Endodermal cell (in vitro differentiated cells): Measurements from ENCODE around the gene GYS1. TPM values are rescaled to one million over a fixed set of nuclear protein-coding genes. Genes with fewer than 3 reads are reported as not detected.

ENCODE experiments used
- DNase-seq: peaks from one replicate; pipeline ENCODE4 v3.0.0-alpha.2; 2017
- H3K27ac ChIP-seq: 2 replicates; pipeline ENCODE4 v1.5.1; 2013; ENCODE audit warnings: mild to moderate bottlenecking, low read depth, low read length, moderate library complexity
- H3K27me3 ChIP-seq: 2 replicates; pipeline ENCODE4 v1.6.1; 2013; ENCODE audit warnings: mild to moderate bottlenecking, low read length, moderate library complexity; ENCODE audit not compliant: insufficient read depth, control insufficient read depth, poor library complexity, severe bottlenecking
- H3K36me3 ChIP-seq: 2 replicates; pipeline ENCODE4 v1.7.0; 2013; ENCODE audit warnings: mild to moderate bottlenecking, low read length, moderate library complexity; ENCODE audit not compliant: control insufficient read depth, insufficient read depth
- H3K4me1 ChIP-seq: one replicate; pipeline ENCODE4 v1.7.0; 2013; ENCODE audit warnings: low read length; ENCODE audit not compliant: control insufficient read depth, insufficient read depth
- H3K4me3 ChIP-seq: 2 replicates; pipeline ENCODE4 v1.5.1; 2013; ENCODE audit warnings: mild to moderate bottlenecking, low read length, moderate library complexity
- H3K9ac ChIP-seq: 2 replicates; pipeline ENCODE4 v1.6.1; 2013; ENCODE audit warnings: mild to moderate bottlenecking, low read length, moderate library complexity; ENCODE audit not compliant: poor library complexity, severe bottlenecking; ENCODE audit errors: extremely low read depth
- H3K9me3 ChIP-seq: 2 replicates; pipeline ENCODE4 v1.6.1; 2013; ENCODE audit warnings: mild to moderate bottlenecking, low read length, moderate library complexity; ENCODE audit not compliant: control insufficient read depth
- H3K27ac Mint-ChIP-seq: 2 replicates; pipeline ENCODE4 v1.8.0; 2020; ENCODE audit warnings: mixed read lengths
- H3K27me3 Mint-ChIP-seq: 2 replicates; pipeline ENCODE4 v1.8.0; 2021; ENCODE audit warnings: mild to moderate bottlenecking, mixed read lengths; ENCODE audit not compliant: insufficient read depth
- H3K36me3 Mint-ChIP-seq: 2 replicates; pipeline ENCODE4 v1.8.0; 2020; ENCODE audit warnings: low read depth, mixed read lengths
- H3K4me1 Mint-ChIP-seq: 2 replicates; pipeline ENCODE4 v1.8.0; 2020; ENCODE audit warnings: mixed read lengths
- H3K4me3 Mint-ChIP-seq: 2 replicates; pipeline ENCODE4 v1.8.0; 2020; ENCODE audit warnings: mild to moderate bottlenecking, moderate library complexity, mixed read lengths
- H3K9me3 Mint-ChIP-seq: 2 replicates; pipeline ENCODE4 v1.8.0; 2020; ENCODE audit warnings: mild to moderate bottlenecking, mixed read lengths
- WGBS, 2 experiments: methylation state at CpG; one replicate each; pipeline versions ENCODE4 v1.1.5 to v1.1.7; 2013; ENCODE audit warnings: missing lambda C conversion rate in 2 of 2, mixed read lengths in 1 of 2; ENCODE audit not compliant: insufficient coverage in 1 of 2, insufficient read length in 1 of 2; 5-methylcytosine and 5-hydroxymethylcytosine counted together
- total RNA-seq, 2 donors: library from RNA; stranded (reverse); fragmentation: NEBNext Ultra II Directional in 1 of 2; extraction: Animal tissue kit (Norgen Biotek cat#: 25700) in 1 of 2; gene quantifications; 2 replicates in 1 of 2; 3 replicates in 1 of 2; pipeline ENCODE4 v1.2.1, GENCODE V29; 2021
- TF ChIP-seq, protein P1 (sequence below): fragments of 200-600 bp; sonication (generic); conservative IDR thresholded peaks from 2 replicates; pipeline ENCODE4 v1.5.0; 2021; ENCODE audit warnings: antibody characterized with exemption, mild to moderate bottlenecking

GYS1 gene
- total RNA-seq, 2 donors from 2014 or later, result 63.5 to 69.1 TPM

DNA sequence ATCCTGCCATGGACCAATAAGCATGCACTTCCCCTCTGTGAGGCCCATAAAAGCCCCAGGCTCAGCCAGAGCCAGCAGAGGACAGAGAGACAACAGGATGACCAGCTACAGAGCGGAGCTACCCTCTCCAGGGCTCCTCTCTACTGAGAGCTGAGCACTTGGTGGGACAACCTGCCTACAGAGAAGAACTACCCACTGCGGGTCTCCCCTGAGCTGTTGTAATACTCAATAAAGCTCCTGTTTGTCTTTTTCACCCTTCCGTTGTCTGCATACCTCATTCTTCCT, 45.9 kb downstream of the GYS1 start:
- 90 to 97% methylated on average over 3 of the region's 3 CpGs for WGBS, 2 experiments
- Histone ChIP-seq H3K4me1 (no peaks in the 10 kb centered on the region), H3K4me3 (no peak overlapping the region), H3K27ac (no peak overlapping the region), H3K36me3 (no peaks in the 10 kb centered on the region), H3K9me3 (no peaks in the 10 kb centered on the region), H3K27me3 (no peaks in the 10 kb centered on the region), H3K9ac (no peak overlapping the region)
- TF ChIP-seq, protein P1, sequence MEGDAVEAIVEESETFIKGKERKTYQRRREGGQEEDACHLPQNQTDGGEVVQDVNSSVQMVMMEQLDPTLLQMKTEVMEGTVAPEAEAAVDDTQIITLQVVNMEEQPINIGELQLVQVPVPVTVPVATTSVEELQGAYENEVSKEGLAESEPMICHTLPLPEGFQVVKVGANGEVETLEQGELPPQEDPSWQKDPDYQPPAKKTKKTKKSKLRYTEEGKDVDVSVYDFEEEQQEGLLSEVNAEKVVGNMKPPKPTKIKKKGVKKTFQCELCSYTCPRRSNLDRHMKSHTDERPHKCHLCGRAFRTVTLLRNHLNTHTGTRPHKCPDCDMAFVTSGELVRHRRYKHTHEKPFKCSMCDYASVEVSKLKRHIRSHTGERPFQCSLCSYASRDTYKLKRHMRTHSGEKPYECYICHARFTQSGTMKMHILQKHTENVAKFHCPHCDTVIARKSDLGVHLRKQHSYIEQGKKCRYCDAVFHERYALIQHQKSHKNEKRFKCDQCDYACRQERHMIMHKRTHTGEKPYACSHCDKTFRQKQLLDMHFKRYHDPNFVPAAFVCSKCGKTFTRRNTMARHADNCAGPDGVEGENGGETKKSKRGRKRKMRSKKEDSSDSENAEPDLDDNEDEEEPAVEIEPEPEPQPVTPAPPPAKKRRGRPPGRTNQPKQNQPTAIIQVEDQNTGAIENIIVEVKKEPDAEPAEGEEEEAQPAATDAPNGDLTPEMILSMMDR, result no peak
- Mint-ChIP-seq H3K27ac (no peak overlapping the region), H3K9me3 (no peaks in the 10 kb centered on the region), H3K4me1 (no peaks in the 10 kb centered on the region), H3K4me3 (no peak overlapping the region), H3K36me3 (no peaks in the 10 kb centered on the region), H3K27me3 (peaks cover 5% of the 10 kb centered on the region)
- DNase-seq, result no peak

DNA sequence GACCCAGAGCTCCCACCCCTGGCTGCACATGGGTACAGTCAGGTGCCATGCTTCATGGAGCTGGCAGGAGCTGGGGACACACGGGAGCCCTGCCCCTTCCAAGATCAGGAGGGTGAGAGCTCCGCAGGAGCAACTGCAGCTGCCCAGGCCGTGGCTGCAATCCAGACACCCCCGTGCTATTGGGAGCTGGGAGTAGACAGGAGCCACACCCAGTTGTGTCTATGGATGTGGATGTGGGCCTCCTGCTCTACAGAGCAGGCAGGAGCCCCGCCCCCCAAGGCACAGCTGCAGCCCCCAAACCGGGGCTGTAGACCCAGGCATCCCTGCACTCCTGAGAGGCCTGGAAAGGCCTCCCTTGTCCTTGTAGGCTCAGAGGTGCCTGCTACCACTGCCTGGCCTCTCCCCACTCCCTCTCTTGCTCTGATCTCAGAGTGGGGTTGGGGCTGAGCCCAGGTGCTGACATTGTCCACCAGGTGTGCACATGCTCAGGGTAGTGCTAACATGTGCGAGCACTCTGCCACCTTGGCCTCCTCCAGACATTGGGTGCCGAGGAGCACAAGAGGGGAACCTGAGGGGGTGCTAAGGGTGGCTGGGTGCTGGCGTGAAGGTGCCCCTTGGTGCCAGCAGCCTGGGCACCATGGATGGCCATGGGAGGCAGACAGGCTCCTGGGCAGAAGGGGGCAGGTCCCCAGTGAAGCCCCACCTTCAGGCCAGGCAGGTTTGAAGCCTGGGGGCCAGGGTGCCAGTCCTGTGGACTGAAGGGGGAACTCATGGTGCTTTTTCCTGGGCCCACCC, 46.4 kb downstream of the GYS1 start:
- no peak for DNase-seq

DNA sequence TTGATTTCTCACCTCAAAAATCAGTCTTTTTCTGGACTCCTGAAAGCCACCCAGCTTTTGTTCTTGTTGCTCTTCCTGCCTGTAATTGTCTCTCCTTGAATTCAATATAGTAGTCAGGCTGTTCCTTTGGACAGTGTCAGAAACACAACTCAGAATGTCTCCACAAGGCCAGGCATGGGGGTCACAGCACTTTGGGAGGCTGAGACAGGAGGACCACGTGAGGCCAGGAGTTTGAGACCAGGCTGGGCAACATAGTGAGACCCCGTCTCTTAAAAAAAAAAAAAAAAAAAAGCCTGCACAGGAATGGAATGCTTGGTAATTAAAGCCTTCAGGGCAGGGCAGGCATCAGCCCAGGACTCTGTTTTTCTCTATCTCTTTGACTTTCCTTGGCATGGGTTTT, 47.3 kb downstream of the GYS1 start:
- Histone ChIP-seq H3K4me1 (no peaks in the 10 kb centered on the region), H3K9me3 (no peaks in the 10 kb centered on the region), H3K36me3 (no peaks in the 10 kb centered on the region), H3K9ac (no peak overlapping the region), H3K27ac (no peak overlapping the region), H3K4me3 (no peak overlapping the region), H3K27me3 (no peaks in the 10 kb centered on the region)
- 87 to 88% methylated on average over 2 of the region's 2 CpGs for WGBS, 2 experiments
- DNase-seq, result no peak
- no peaks in the 10 kb centered on the region for H3K4me1 Mint-ChIP-seq
- H3K4me3 Mint-ChIP-seq, result no peak overlapping the region
- H3K36me3 Mint-ChIP-seq, result peaks cover 1% of the 10 kb centered on the region
- H3K27ac Mint-ChIP-seq, result no peak overlapping the region
- TF ChIP-seq, protein P1, result no peak
- H3K9me3 Mint-ChIP-seq, result peaks cover 3% of the 10 kb centered on the region
- no peaks in the 10 kb centered on the region for H3K27me3 Mint-ChIP-seq

More for the DNA sequence above, 46.4 kb downstream of the GYS1 start:
- Histone ChIP-seq H3K9me3 (no peaks in the 10 kb centered on the region), H3K4me3 (no peak overlapping the region), H3K4me1 (no peaks in the 10 kb centered on the region), H3K27ac (no peak overlapping the region), H3K27me3 (no peaks in the 10 kb centered on the region), H3K36me3 (no peaks in the 10 kb centered on the region), H3K9ac (no peak overlapping the region)
- H3K4me1 Mint-ChIP-seq, result no peaks in the 10 kb centered on the region
- H3K27ac Mint-ChIP-seq, result no peak overlapping the region
- H3K4me3 Mint-ChIP-seq, result no peak overlapping the region
- whole genome bisulfite sequencing, 2 experiments, result 78 to 87% methylated on average over 3 to 9 of the region's 9 CpGs
- no peaks in the 10 kb centered on the region for H3K36me3 Mint-ChIP-seq
- TF ChIP-seq, protein P1, result no peak
- peaks cover under 1% of the 10 kb centered on the region for H3K27me3 Mint-ChIP-seq
- no peaks in the 10 kb centered on the region for H3K9me3 Mint-ChIP-seq
